H54 (cell line): ENCODE results near the gene LEF1.

Experiments used
- DNase-seq: peaks from one replicate; pipeline ENCODE4 v3.0.0; 2011; ENCODE audit warnings: low spot score, mixed read lengths; ENCODE audit not compliant: insufficient read length
- FAIRE-seq: peaks from 3 replicates; lab custom pipeline; 2011; peaks lifted over from hg19 to GRCh38; lab: Jason Lieb, UNC
- POLR2A ChIP-seq: IDR thresholded peaks from 2 replicates; pipeline ENCODE4 v1.6.1; 2011; ENCODE audit warnings: low read depth, mild to moderate bottlenecking, low read length

The LEF1 gene

GRCh38 chr4:108192935-108193334 lies 24.2 kb upstream of the LEF1 start:
- TF ChIP-seq POLR2A: no peak
- FAIRE-seq (no peak), DNase-seq (no peak)

DNA sequence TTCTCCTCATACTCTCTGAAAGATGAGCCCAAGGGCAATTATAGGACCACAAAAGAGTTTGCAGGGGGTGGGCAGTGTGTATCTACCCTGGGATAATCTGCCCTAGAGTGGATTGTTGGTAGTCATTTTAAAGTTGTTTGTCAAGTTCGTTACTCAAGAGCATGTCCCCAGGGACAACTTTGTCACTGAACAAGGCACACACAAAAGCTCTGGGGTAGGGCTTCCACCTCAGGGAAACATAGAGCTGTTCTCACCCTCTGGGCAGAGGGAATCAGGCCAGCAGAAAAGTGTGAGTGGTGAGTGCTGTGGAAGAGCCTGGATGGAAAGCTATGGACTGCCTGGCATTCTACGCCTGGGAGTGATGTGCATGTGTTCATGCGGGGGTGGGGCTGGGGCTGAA lies 23.3 kb upstream of the LEF1 start:
- no peak for TF ChIP-seq POLR2A
- FAIRE-seq (no peak), DNase-seq (no peak)

- DNase-seq (no peak), FAIRE-seq (no peak)
- no peak for TF ChIP-seq POLR2A
Observed at GRCh38 chr4:108191269-108191914, 22.7 kb upstream of the LEF1 start.

GRCh38 chr4:108188770-108189169 lies 20.0 kb upstream of the LEF1 start:
- no peak for FAIRE-seq
- no peak for TF ChIP-seq POLR2A

GRCh38 chr4:108185252-108185651 lies 16.5 kb upstream of the LEF1 start:
- FAIRE-seq: no peak
- DNase-seq: no peak
- TF ChIP-seq POLR2A: no peak

More at GRCh38 chr4:108188770-108189169, 20.0 kb upstream of the LEF1 start:
- no peak for DNase-seq

- no peak for DNase-seq
- no peak for FAIRE-seq
- TF ChIP-seq POLR2A: no peak
Observed at GRCh38 chr4:108184453-108185049, 15.8 kb upstream of the LEF1 start.

DNA sequence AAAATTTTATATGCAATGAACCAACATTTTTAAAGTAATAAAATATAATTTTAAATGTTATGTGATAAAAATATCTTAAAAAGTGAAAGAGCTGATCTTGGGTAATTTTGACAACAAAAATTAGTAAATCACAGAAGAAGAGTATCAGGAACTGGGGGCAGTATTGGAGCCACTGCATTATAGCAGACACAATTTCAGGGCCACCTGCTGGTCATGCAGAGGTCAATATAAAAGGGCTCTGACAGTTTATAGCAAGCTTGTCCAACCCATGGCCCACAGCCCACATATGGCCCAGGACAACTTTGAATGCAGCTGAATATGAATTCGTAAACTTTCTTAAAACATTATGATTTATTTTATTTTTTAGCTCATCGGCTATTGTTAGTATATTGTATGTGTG lies 13.0 kb upstream of the LEF1 start:
- no peak for DNase-seq
- FAIRE-seq: no peak

GRCh38 chr4:108180513-108180912 lies 11.8 kb upstream of the LEF1 start:
- no peak for FAIRE-seq
- TF ChIP-seq POLR2A: no peak

More for the DNA sequence above, 13.0 kb upstream of the LEF1 start:
- no peak for TF ChIP-seq POLR2A

GRCh38 chr4:108175966-108176365 lies 7.2 kb upstream of the LEF1 start:
- DNase-seq (no peak), FAIRE-seq (no peak)
- TF ChIP-seq POLR2A: no peak

More at GRCh38 chr4:108180513-108180912, 11.8 kb upstream of the LEF1 start:
- DNase-seq: no peak

DNA sequence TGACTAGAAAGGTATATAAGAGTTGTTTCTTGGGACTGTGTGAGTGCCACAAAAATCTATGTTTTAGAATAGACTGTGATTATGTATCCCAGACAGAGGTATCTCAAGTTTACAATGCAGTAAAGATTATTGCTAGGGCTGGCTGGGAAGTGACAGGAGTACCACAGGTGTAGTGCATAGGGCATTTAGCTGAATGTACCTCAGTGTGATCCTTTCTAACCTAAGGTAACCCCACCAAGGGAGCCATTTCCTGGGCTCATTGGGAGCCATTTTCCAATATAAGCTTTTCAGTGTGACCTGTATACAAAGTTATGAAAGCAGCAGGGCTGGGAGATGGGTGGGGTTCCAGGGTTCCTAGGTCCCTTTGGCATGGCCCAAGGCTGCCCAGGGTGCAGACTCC lies 6.1 kb upstream of the LEF1 start:
- DNase-seq (no peak), FAIRE-seq (no peak)
- no peak for TF ChIP-seq POLR2A

GRCh38 chr4:108173599-108174057 lies 4.9 kb upstream of the LEF1 start:
- no peak for DNase-seq
- no peak for FAIRE-seq
- no peak for TF ChIP-seq POLR2A

GRCh38 chr4:108172753-108173598 lies 4.2 kb upstream of the LEF1 start:
- FAIRE-seq (no peak), DNase-seq (no peak)
- TF ChIP-seq POLR2A: no peak

GRCh38 chr4:108172231-108172752 lies 3.6 kb upstream of the LEF1 start:
- DNase-seq (no peak), FAIRE-seq (no peak)
- no peak for TF ChIP-seq POLR2A
